HL-60 (cell line): ENCODE measurements around the gene DLL4.

Experiments used
- POLR2AphosphoS5 ChIP-seq: IDR thresholded peaks from 2 replicates; pipeline ENCODE4 v1.6.1; 2012; ENCODE audit warnings: low read depth
- TF ChIP-seq, protein P1 (sequence below): IDR thresholded peaks from one replicate; pipeline ENCODE4 v1.5.1; 2011; ENCODE audit warnings: low read length, control low read depth, inconsistent platforms; ENCODE audit not compliant: insufficient read depth
- TF ChIP-seq, protein P2 (sequence below): IDR thresholded peaks from 2 replicates; pipeline ENCODE4 v1.6.1; 2012; ENCODE audit warnings: low read depth; ENCODE audit not compliant: insufficient replicate concordance

- no peak for TF ChIP-seq POLR2AphosphoS5
- TF ChIP-seq, protein P1, sequence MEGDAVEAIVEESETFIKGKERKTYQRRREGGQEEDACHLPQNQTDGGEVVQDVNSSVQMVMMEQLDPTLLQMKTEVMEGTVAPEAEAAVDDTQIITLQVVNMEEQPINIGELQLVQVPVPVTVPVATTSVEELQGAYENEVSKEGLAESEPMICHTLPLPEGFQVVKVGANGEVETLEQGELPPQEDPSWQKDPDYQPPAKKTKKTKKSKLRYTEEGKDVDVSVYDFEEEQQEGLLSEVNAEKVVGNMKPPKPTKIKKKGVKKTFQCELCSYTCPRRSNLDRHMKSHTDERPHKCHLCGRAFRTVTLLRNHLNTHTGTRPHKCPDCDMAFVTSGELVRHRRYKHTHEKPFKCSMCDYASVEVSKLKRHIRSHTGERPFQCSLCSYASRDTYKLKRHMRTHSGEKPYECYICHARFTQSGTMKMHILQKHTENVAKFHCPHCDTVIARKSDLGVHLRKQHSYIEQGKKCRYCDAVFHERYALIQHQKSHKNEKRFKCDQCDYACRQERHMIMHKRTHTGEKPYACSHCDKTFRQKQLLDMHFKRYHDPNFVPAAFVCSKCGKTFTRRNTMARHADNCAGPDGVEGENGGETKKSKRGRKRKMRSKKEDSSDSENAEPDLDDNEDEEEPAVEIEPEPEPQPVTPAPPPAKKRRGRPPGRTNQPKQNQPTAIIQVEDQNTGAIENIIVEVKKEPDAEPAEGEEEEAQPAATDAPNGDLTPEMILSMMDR, result no peak
- TF ChIP-seq, protein P2, sequence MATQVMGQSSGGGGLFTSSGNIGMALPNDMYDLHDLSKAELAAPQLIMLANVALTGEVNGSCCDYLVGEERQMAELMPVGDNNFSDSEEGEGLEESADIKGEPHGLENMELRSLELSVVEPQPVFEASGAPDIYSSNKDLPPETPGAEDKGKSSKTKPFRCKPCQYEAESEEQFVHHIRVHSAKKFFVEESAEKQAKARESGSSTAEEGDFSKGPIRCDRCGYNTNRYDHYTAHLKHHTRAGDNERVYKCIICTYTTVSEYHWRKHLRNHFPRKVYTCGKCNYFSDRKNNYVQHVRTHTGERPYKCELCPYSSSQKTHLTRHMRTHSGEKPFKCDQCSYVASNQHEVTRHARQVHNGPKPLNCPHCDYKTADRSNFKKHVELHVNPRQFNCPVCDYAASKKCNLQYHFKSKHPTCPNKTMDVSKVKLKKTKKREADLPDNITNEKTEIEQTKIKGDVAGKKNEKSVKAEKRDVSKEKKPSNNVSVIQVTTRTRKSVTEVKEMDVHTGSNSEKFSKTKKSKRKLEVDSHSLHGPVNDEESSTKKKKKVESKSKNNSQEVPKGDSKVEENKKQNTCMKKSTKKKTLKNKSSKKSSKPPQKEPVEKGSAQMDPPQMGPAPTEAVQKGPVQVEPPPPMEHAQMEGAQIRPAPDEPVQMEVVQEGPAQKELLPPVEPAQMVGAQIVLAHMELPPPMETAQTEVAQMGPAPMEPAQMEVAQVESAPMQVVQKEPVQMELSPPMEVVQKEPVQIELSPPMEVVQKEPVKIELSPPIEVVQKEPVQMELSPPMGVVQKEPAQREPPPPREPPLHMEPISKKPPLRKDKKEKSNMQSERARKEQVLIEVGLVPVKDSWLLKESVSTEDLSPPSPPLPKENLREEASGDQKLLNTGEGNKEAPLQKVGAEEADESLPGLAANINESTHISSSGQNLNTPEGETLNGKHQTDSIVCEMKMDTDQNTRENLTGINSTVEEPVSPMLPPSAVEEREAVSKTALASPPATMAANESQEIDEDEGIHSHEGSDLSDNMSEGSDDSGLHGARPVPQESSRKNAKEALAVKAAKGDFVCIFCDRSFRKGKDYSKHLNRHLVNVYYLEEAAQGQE, result no peak
Observed at GRCh38 chr15:40981186-40981585, 52.0 kb downstream of the DLL4 start.
